Measurements from ENCODE around the gene ARHGAP31. TPM values are rescaled to one million over a fixed set of nuclear protein-coding genes. Genes with fewer than 3 reads are reported as not detected.

ARHGAP31 gene
- total RNA-seq, 1 experiment from 2014 or later = 7.2 TPM

DNA sequence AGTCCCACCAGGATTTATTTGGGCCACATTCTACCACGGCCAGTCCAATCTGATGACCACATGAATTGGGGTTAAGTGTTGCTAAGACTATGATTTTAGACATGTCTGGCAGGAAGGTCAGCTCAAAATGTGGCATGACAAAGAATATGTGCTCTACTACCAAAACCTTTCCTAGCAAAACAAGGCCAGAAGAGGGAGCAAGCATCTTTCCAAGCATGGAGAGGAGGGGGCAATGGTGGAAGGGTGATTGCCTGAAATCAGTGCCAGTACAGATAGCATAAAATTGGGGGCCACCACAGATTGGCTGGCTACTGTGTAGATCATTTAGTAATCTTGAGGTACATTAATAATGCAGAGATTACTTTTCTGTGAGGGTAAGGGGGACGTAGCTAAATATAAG lies 126.0 kb downstream of the ARHGAP31 start:
- DNase-seq (ENCODE audit: low spot score) = no peak
- peaks cover 15% of the 10 kb centered on the region for H3K9me3 Mint-ChIP-seq
- H3K36me3 Mint-ChIP-seq = peaks cover 6% of the 10 kb centered on the region
- CTCF ChIA-PET = interaction anchor here (0.6 to 1.3 kb wide), 12 partner anchors 9 to 261 kb away, joined by 3 to 8 read pairs (median 4); partner anchors contain the start of genes B4GALT4 and UPK1B
- H3K4me3 Mint-ChIP-seq = no peak overlapping the region
- H3K27ac Mint-ChIP-seq = no peak overlapping the region
- H3K27me3 Mint-ChIP-seq (ENCODE audit: low read depth) = peaks cover under 1% of the 10 kb centered on the region; the same call in 1 of the 2 replicates
- no peak for TF ChIP-seq ATF1 (CRISPR knock-in tag; IDR thresholded peaks at IDR 0.05)
- TF ChIP-seq ETV6 (CRISPR knock-in tag; IDR thresholded peaks at IDR 0.05) = no peak
- TF ChIP-seq, protein P1, sequence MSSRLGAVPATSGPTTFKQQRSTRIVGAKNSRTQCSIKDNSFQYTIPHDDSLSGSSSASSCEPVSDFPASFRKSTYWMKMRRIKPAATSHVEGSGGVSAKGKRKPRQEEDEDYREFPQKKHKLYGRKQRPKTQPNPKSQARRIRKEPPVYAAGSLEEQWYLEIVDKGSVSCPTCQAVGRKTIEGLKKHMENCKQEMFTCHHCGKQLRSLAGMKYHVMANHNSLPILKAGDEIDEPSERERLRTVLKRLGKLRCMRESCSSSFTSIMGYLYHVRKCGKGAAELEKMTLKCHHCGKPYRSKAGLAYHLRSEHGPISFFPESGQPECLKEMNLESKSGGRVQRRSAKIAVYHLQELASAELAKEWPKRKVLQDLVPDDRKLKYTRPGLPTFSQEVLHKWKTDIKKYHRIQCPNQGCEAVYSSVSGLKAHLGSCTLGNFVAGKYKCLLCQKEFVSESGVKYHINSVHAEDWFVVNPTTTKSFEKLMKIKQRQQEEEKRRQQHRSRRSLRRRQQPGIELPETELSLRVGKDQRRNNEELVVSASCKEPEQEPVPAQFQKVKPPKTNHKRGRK (CRISPR knock-in tag; IDR thresholded peaks at IDR 0.05; ENCODE audit: borderline replicate concordance) = no peak
- no peak for TF ChIP-seq ZNF396 (CRISPR knock-in tag; IDR thresholded peaks at IDR 0.05; ENCODE audit: borderline replicate concordance)
- H3K4me1 Mint-ChIP-seq = no peaks in the 10 kb centered on the region
- peak; percentile 93 for ATAC-seq
- POLR2A ChIA-PET = no interaction called here

DNA sequence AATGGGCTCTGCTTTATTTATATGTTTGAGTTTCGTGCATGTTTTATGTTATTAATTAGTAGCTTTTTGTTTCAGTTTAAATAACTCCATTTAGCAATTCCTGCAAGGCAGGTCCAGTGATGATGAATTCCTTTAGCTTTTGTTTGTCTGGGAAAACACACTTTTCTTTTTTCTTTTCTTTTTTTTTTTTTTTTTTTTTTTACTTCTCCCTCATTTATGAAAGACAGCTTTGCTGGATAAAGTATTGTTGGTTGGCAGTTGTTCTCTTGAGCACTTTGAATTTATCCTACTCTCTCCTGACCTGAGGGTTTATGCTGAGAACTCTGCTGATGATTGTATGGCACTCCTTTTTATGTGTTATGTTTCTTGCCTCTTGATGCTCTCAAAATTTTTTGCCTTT lies 133.5 kb downstream of the ARHGAP31 start:
- H3K36me3 Mint-ChIP-seq = peaks cover 75% of the 10 kb centered on the region
- ATAC-seq (no peak), DNase-seq (ENCODE audit: low spot score) (no peak)
- no peak overlapping the region for H3K4me3 Mint-ChIP-seq
- no peaks in the 10 kb centered on the region for H3K4me1 Mint-ChIP-seq
- peaks cover 73% of the 10 kb centered on the region for H3K9me3 Mint-ChIP-seq
- H3K27ac Mint-ChIP-seq = no peak overlapping the region
- peaks cover 29% of the 10 kb centered on the region for H3K27me3 Mint-ChIP-seq (ENCODE audit: low read depth)
- TF ChIP-seq ZBTB21 (CRISPR knock-in tag; IDR thresholded peaks at IDR 0.05; ENCODE audit: borderline replicate concordance) (no peak), OVOL2 (CRISPR knock-in tag; IDR thresholded peaks at IDR 0.05; ENCODE audit: borderline replicate concordance) (no peak), ATF1 (CRISPR knock-in tag; IDR thresholded peaks at IDR 0.05) (no peak), SOX15 (CRISPR knock-in tag; IDR thresholded peaks at IDR 0.05) (no peak), RORB (CRISPR knock-in tag; IDR thresholded peaks at IDR 0.05) (no peak), NR2C2 (CRISPR knock-in tag; IDR thresholded peaks at IDR 0.05) (no peak), JUN (CRISPR knock-in tag; IDR thresholded peaks at IDR 0.05) (no peak), ZNF232 (CRISPR knock-in tag; IDR thresholded peaks at IDR 0.05) (no peak)
- TF ChIP-seq, protein P2, sequence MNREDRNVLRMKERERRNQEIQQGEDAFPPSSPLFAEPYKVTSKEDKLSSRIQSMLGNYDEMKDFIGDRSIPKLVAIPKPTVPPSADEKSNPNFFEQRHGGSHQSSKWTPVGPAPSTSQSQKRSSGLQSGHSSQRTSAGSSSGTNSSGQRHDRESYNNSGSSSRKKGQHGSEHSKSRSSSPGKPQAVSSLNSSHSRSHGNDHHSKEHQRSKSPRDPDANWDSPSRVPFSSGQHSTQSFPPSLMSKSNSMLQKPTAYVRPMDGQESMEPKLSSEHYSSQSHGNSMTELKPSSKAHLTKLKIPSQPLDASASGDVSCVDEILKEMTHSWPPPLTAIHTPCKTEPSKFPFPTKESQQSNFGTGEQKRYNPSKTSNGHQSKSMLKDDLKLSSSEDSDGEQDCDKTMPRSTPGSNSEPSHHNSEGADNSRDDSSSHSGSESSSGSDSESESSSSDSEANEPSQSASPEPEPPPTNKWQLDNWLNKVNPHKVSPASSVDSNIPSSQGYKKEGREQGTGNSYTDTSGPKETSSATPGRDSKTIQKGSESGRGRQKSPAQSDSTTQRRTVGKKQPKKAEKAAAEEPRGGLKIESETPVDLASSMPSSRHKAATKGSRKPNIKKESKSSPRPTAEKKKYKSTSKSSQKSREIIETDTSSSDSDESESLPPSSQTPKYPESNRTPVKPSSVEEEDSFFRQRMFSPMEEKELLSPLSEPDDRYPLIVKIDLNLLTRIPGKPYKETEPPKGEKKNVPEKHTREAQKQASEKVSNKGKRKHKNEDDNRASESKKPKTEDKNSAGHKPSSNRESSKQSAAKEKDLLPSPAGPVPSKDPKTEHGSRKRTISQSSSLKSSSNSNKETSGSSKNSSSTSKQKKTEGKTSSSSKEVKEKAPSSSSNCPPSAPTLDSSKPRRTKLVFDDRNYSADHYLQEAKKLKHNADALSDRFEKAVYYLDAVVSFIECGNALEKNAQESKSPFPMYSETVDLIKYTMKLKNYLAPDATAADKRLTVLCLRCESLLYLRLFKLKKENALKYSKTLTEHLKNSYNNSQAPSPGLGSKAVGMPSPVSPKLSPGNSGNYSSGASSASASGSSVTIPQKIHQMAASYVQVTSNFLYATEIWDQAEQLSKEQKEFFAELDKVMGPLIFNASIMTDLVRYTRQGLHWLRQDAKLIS (CRISPR knock-in tag; IDR thresholded peaks at IDR 0.05; ENCODE audit: borderline replicate concordance) = no peak
- TF ChIP-seq, protein P3, sequence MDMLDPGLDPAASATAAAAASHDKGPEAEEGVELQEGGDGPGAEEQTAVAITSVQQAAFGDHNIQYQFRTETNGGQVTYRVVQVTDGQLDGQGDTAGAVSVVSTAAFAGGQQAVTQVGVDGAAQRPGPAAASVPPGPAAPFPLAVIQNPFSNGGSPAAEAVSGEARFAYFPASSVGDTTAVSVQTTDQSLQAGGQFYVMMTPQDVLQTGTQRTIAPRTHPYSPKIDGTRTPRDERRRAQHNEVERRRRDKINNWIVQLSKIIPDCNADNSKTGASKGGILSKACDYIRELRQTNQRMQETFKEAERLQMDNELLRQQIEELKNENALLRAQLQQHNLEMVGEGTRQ (CRISPR knock-in tag; IDR thresholded peaks at IDR 0.05) = no peak
- TF ChIP-seq, protein P4, sequence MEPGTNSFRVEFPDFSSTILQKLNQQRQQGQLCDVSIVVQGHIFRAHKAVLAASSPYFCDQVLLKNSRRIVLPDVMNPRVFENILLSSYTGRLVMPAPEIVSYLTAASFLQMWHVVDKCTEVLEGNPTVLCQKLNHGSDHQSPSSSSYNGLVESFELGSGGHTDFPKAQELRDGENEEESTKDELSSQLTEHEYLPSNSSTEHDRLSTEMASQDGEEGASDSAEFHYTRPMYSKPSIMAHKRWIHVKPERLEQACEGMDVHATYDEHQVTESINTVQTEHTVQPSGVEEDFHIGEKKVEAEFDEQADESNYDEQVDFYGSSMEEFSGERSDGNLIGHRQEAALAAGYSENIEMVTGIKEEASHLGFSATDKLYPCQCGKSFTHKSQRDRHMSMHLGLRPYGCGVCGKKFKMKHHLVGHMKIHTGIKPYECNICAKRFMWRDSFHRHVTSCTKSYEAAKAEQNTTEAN (CRISPR knock-in tag; IDR thresholded peaks at IDR 0.05) = no peak
- TF ChIP-seq, protein P5, sequence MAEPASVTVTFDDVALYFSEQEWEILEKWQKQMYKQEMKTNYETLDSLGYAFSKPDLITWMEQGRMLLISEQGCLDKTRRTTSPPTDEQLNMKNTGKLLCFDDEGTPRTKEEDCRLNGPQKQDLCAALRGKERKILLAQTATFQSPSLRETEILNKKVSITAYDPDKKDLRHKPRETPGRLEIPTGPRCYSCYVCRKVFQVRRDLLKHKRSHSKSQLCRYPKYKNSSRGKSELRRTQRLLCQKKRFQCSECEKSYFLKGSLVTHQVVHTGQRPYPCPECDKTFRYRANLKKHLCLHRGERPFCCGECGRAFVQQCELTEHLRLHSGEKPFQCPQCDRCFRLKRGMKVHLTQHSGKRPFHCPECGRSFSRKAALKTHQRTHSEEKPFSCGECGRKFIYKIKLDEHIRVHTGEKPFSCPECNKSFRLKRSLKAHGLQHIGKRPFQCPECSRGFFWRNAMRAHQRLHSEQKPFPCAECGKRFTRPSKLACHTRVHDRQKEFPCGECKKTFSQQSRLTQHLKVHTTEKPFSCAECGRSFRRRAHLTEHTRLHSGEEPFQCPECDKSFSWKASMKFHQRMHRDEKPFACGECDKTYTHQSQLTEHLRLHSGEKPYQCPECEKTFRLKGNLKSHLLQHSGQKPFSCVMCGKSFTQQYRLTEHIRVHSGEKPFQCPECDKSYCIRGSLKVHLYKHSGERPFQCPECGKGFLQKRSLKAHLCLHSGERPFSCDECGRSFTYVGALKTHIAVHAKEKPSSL (CRISPR knock-in tag; conservative IDR thresholded peaks at IDR 0.05) = no peak
- POLR2A ChIA-PET = no interaction called here
- CTCF ChIA-PET = interaction anchor here (0.7 kb wide), 1 partner anchor 280 kb away, joined by 3 read pairs; no protein-coding TSS in a partner anchor

Data from WTC11 (cell line).